Keratinocyte (primary cell): ENCODE results near the gene UGT1A10. TPM values are rescaled to one million over a fixed set of nuclear protein-coding genes. Genes with fewer than 3 reads are reported as not detected.

Experiments
- DNase-seq: peaks from one replicate; pipeline ENCODE4 v3.0.0-alpha.2; 2011; ENCODE audit warnings: low read depth, missing footprints, low spot score
- FAIRE-seq: peaks from 2 replicates; lab custom pipeline; 2011; peaks lifted over from hg19 to GRCh38; lab: Jason Lieb, UNC
- H2AFZ ChIP-seq: 2 replicates; pipeline ENCODE4 v1.6.0; 2012; ENCODE audit warnings: low read length, control low read depth, inconsistent platforms; ENCODE audit not compliant: control insufficient read depth
- H3K27ac ChIP-seq: 2 replicates; pipeline ENCODE4 v1.5.1; 2011; ENCODE audit warnings: low read length; ENCODE audit not compliant: control insufficient read depth, insufficient read depth
- H3K27me3 ChIP-seq: 3 replicates; pipeline ENCODE4 v1.6.0; 2011; ENCODE audit warnings: low read length; ENCODE audit not compliant: control insufficient read depth, insufficient read depth; ENCODE audit errors: extremely low read depth
- H3K36me3 ChIP-seq, 2 experiments: 2 replicates in 1 of 2; 3 replicates in 1 of 2; pipeline ENCODE4 v1.5.1; 2011; ENCODE audit warnings: low read length in 2 of 2, mild to moderate bottlenecking in 1 of 2; ENCODE audit not compliant: control insufficient read depth in 2 of 2, insufficient read depth in 2 of 2; ENCODE audit errors: extremely low read depth in 1 of 2
- H3K4me1 ChIP-seq: 3 replicates; pipeline ENCODE4 v1.5.1; 2011; ENCODE audit warnings: low read length; ENCODE audit not compliant: control insufficient read depth, insufficient read depth; ENCODE audit errors: extremely low read depth
- H3K4me2 ChIP-seq: 3 replicates; pipeline ENCODE4 v1.6.0; 2011; ENCODE audit warnings: low read depth, low read length; ENCODE audit not compliant: control insufficient read depth, insufficient read depth; ENCODE audit errors: extremely low read depth
- H3K4me3 ChIP-seq, 3 experiments: fragments of 200-600 bp in 1 of 3; sonication (generic) in 1 of 3; 2 replicates in 2 of 3; 3 replicates in 1 of 3; pipeline ENCODE4 v1.5.1; 2011 to 2016; ENCODE audit warnings: low read length in 3 of 3, mild to moderate bottlenecking in 3 of 3, control low read depth in 2 of 3, inconsistent platforms in 1 of 3, low read depth in 1 of 3, mixed read lengths in 1 of 3, mixed run types in 1 of 3, moderate library complexity in 1 of 3; ENCODE audit not compliant: control insufficient read depth in 2 of 3, insufficient read depth in 2 of 3; ENCODE audit errors: extremely low read depth in 1 of 3
- H3K79me2 ChIP-seq: 2 replicates; pipeline ENCODE4 v1.6.0; 2012; ENCODE audit warnings: low read length; ENCODE audit not compliant: control insufficient read depth, insufficient read depth
- H3K9ac ChIP-seq: 3 replicates; pipeline ENCODE4 v1.6.0; 2011; ENCODE audit warnings: low read length; ENCODE audit not compliant: control insufficient read depth, insufficient read depth; ENCODE audit errors: extremely low read depth
- H3K9me1 ChIP-seq: 3 replicates; pipeline ENCODE4 v1.6.0; 2011; ENCODE audit warnings: low read length; ENCODE audit not compliant: control insufficient read depth, insufficient read depth; ENCODE audit errors: extremely low read depth
- H3K9me3 ChIP-seq: 2 replicates; pipeline ENCODE4 v1.5.1; 2012; ENCODE audit warnings: low read depth, low read length; ENCODE audit not compliant: control insufficient read depth
- H4K20me1 ChIP-seq: 3 replicates; pipeline ENCODE4 v1.6.0; 2011; ENCODE audit warnings: low read length; ENCODE audit not compliant: control insufficient read depth, insufficient read depth; ENCODE audit errors: extremely low read depth
- EZH2 ChIP-seq: IDR thresholded peaks from one replicate; pipeline ENCODE4 v1.6.1; 2012; ENCODE audit warnings: inconsistent platforms, mild to moderate bottlenecking, low read length, moderate library complexity
- dilution Hi-C: fragments of 300-500 bp; cut with MboI; formaldehyde crosslinking; loops from one replicate; pipeline ENCODE4 v1.7.0; 2020; ENCODE audit warnings: low sequenced_read_pairs; ENCODE audit not compliant: extremely low pct_ligation_motif_present
- polyA plus RNA-seq, 5 experiments: library from polyadenylated mRNA; depleted of rRNA in 3 of 5; stranded (reverse) in 3 of 5; stranded (forward) in 1 of 5; unstranded in 1 of 5; fragments of >200 nt; gene quantifications; 1 replicate in 1 of 5; 2 replicates in 3 of 5; 3 replicates in 1 of 5; pipeline versions ENCODE4 v1.2.1 to v1.2.3, GENCODE V29; 2011 to 2012; ENCODE audit warnings: missing spikeins in 2 of 5, low read depth in 1 of 5, low replicate concordance in 1 of 5
- TF ChIP-seq, protein P1 (sequence below), 3 experiments: IDR thresholded peaks in 1 of 3; conservative IDR thresholded peaks in 1 of 3; optimal IDR thresholded peaks in 1 of 3; 2 replicates in 2 of 3; 3 replicates in 1 of 3; pipeline versions ENCODE3 to v1.5.1; 2011; ENCODE audit warnings: low read length in 3 of 3, mild to moderate bottlenecking in 3 of 3, moderate library complexity in 2 of 3, control low read depth in 1 of 3, inconsistent platforms in 1 of 3; ENCODE audit not compliant: insufficient read depth in 2 of 3; ENCODE audit errors: extremely low read depth in 1 of 3

The UGT1A10 gene
- polyA plus RNA-seq, 1 donor (not counting 4 experiments of a cell fraction or from before 2014, with no cell fraction given): 2.0 TPM

DNA sequence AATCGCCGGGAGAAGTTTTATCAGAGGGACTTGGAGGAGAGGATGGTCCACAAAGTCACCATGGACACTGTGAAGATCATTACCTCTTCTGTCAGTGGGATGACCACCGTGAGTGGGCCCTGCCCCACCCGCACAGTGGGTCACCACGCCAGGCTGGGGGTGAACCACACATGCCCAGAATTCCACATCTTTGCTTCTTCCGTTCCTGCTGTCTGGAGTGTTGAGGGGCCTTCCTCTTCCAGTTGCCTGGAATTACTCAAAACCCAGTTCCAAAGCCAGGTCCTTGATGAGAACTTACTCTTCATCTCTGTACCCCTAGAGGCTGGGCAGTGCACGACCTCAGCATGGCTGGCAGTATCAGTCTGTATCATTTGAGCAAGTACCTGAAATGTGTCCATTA is 164.0 kb downstream of the UGT1A10 start:
- H3K27ac ChIP-seq: no peak overlapping the region
- no peaks in the 10 kb centered on the region for H3K36me3 ChIP-seq
- dilution Hi-C loops: no loop called here
- H3K9me3 ChIP-seq: no peaks in the 10 kb centered on the region
- H2AFZ ChIP-seq: no peak overlapping the region
- H3K79me2 ChIP-seq: no peaks in the 10 kb centered on the region
- no peak for FAIRE-seq
- H4K20me1 ChIP-seq: no peaks in the 10 kb centered on the region
- no peak overlapping the region for H3K4me2 ChIP-seq
- peaks cover 10% of the 10 kb centered on the region for H3K27me3 ChIP-seq
- TF ChIP-seq, protein P1, sequence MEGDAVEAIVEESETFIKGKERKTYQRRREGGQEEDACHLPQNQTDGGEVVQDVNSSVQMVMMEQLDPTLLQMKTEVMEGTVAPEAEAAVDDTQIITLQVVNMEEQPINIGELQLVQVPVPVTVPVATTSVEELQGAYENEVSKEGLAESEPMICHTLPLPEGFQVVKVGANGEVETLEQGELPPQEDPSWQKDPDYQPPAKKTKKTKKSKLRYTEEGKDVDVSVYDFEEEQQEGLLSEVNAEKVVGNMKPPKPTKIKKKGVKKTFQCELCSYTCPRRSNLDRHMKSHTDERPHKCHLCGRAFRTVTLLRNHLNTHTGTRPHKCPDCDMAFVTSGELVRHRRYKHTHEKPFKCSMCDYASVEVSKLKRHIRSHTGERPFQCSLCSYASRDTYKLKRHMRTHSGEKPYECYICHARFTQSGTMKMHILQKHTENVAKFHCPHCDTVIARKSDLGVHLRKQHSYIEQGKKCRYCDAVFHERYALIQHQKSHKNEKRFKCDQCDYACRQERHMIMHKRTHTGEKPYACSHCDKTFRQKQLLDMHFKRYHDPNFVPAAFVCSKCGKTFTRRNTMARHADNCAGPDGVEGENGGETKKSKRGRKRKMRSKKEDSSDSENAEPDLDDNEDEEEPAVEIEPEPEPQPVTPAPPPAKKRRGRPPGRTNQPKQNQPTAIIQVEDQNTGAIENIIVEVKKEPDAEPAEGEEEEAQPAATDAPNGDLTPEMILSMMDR (optimal IDR thresholded peaks at IDR 0.05 in 1 of 3, IDR thresholded peaks at IDR 0.05 in 1 of 3, conservative IDR thresholded peaks at IDR 0.05 in 1 of 3; ENCODE audit: extremely low read depth in 1 of 3, insufficient read depth in 2 of 3, low read length in 3 of 3): no peak
- H3K9ac ChIP-seq: no peak overlapping the region
- H3K4me3 ChIP-seq: no peak overlapping the region
- no peak for DNase-seq
- H3K4me1 ChIP-seq: peaks cover 9% of the 10 kb centered on the region
- no peaks in the 10 kb centered on the region for H3K9me1 ChIP-seq

DNA sequence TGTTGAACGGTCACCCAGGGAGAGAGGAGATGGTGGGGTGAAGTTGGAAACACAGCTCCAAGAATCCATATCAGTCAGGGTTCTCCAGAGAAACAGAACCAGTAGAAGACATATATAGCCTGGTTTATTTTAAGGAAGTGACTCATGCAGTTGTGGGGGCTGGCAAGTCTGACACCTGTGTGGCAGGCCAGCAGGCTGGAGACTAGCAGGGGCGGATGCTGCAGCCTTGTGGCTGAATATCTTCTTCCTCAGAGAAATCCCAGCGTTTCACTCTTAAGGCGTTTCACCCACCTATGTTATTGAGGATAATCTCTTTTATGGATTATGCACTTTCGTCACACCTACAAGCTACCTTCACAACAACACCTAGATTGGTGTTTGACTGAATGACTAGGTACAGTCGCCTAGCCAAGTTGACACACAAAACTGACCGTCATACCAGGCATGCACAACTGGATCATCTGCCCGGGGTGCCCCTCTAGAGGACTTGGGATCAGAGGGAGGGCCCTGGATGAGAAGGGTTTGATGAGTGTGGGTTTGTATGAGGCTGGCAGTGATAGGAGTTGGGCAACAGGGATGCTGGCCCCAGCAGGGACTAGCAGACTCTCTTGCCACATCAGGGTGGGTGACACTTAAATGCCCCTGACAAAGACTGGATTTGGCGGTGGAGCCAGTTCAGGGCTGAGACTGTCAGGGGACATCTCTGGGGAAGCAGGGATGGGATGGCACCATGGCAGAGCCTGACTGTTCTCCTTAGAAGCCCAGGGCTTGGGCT is 165.3 kb downstream of the UGT1A10 start:
- Histone ChIP-seq H3K4me1 (peaks cover 6% of the 10 kb centered on the region), H3K9me3 (no peaks in the 10 kb centered on the region), H2AFZ (no peak overlapping the region), H3K79me2 (no peaks in the 10 kb centered on the region), H3K4me2 (no peak overlapping the region), H3K36me3 (no peaks in the 10 kb centered on the region), H3K9me1 (no peaks in the 10 kb centered on the region), H3K4me3 (no peak overlapping the region), H4K20me1 (no peaks in the 10 kb centered on the region), H3K27me3 (peaks cover 10% of the 10 kb centered on the region), H3K9ac (no peak overlapping the region), H3K27ac (no peak overlapping the region)
- no peak for DNase-seq
- TF ChIP-seq EZH2: no peak
- TF ChIP-seq, protein P1 (optimal IDR thresholded peaks at IDR 0.05 in 1 of 3, IDR thresholded peaks at IDR 0.05 in 1 of 3, conservative IDR thresholded peaks at IDR 0.05 in 1 of 3; ENCODE audit: extremely low read depth in 1 of 3, insufficient read depth in 2 of 3, low read length in 3 of 3): peak in 1 of 3 experiments; percentile 45
- peak; percentile 36 for FAIRE-seq
- dilution Hi-C loops: no loop called here
